Ishikawa (cell line): Measurements from ENCODE around the gene BIRC6.

Experiments
- CEBPB ChIP-seq: IDR thresholded peaks from 2 replicates; pipeline ENCODE4 v1.6.1; 2012
- CREB1 ChIP-seq: IDR thresholded peaks from 2 replicates; pipeline ENCODE4 v1.6.1; 2012; ENCODE audit warnings: low read depth
- EP300 ChIP-seq: IDR thresholded peaks from 2 replicates; pipeline ENCODE4 v1.6.1; 2012; ENCODE audit warnings: borderline replicate concordance
- TAF1 ChIP-seq: IDR thresholded peaks from 2 replicates; pipeline ENCODE4 v1.6.1; 2012; ENCODE audit warnings: low read depth, mild to moderate bottlenecking
- TCF12 ChIP-seq: IDR thresholded peaks from 2 replicates; pipeline ENCODE4 v1.6.1; 2012; ENCODE audit warnings: low read depth
- YY1 ChIP-seq: IDR thresholded peaks from 2 replicates; pipeline ENCODE4 v1.6.1; 2012; ENCODE audit warnings: low read depth
- TF ChIP-seq, protein P1 (sequence below): IDR thresholded peaks from 2 replicates; pipeline ENCODE4 v1.6.1; 2012
- TF ChIP-seq, protein P2 (sequence below): IDR thresholded peaks from 2 replicates; pipeline ENCODE4 v1.6.1; 2012; ENCODE audit warnings: low read depth, mild to moderate bottlenecking
- TF ChIP-seq, protein P3 (sequence below): IDR thresholded peaks from 2 replicates; pipeline ENCODE4 v1.6.1; 2012

DNA sequence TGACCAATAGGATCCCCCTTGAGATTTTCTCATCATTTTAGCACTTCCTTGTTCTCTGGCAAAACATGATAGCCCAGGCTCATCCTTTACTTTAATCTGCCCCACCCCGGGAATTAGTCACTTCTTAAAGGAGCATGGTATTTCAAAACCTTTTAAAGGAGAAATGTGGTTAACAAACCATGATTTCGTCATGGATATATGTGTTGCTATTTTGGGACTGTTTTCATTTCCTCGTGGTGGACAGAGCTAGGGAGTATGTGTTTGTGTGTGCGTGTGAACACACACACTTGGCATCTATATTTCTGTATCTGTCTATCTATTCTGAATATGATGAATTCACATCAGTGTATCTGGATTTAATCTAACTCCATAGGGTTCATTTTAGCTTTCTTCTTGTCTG, 128.1 kb downstream of the BIRC6 start:
- TF ChIP-seq CEBPB = no peak
- no peak for TF ChIP-seq TAF1
- TF ChIP-seq YY1 = no peak
- TF ChIP-seq, protein P1, sequence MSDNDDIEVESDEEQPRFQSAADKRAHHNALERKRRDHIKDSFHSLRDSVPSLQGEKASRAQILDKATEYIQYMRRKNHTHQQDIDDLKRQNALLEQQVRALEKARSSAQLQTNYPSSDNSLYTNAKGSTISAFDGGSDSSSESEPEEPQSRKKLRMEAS = no peak
- no peak for TF ChIP-seq CREB1
- TF ChIP-seq, protein P2, sequence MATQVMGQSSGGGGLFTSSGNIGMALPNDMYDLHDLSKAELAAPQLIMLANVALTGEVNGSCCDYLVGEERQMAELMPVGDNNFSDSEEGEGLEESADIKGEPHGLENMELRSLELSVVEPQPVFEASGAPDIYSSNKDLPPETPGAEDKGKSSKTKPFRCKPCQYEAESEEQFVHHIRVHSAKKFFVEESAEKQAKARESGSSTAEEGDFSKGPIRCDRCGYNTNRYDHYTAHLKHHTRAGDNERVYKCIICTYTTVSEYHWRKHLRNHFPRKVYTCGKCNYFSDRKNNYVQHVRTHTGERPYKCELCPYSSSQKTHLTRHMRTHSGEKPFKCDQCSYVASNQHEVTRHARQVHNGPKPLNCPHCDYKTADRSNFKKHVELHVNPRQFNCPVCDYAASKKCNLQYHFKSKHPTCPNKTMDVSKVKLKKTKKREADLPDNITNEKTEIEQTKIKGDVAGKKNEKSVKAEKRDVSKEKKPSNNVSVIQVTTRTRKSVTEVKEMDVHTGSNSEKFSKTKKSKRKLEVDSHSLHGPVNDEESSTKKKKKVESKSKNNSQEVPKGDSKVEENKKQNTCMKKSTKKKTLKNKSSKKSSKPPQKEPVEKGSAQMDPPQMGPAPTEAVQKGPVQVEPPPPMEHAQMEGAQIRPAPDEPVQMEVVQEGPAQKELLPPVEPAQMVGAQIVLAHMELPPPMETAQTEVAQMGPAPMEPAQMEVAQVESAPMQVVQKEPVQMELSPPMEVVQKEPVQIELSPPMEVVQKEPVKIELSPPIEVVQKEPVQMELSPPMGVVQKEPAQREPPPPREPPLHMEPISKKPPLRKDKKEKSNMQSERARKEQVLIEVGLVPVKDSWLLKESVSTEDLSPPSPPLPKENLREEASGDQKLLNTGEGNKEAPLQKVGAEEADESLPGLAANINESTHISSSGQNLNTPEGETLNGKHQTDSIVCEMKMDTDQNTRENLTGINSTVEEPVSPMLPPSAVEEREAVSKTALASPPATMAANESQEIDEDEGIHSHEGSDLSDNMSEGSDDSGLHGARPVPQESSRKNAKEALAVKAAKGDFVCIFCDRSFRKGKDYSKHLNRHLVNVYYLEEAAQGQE = no peak
- no peak for TF ChIP-seq TCF12
- TF ChIP-seq, protein P3, sequence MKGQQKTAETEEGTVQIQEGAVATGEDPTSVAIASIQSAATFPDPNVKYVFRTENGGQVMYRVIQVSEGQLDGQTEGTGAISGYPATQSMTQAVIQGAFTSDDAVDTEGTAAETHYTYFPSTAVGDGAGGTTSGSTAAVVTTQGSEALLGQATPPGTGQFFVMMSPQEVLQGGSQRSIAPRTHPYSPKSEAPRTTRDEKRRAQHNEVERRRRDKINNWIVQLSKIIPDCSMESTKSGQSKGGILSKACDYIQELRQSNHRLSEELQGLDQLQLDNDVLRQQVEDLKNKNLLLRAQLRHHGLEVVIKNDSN = no peak
- TF ChIP-seq EP300 = no peak
